CD14-positive monocyte (primary cell): ENCODE results near the gene SLA2. TPM values are rescaled to one million over a fixed set of nuclear protein-coding genes. Genes with fewer than 3 reads are reported as not detected.

Experiments
- DNase-seq, 3 donors: peaks; one replicate each; pipeline ENCODE4 v3.0.0-alpha.2; 2011 to 2022
- H2AFZ ChIP-seq: 2 replicates; pipeline ENCODE4 v1.6.0; 2012; ENCODE audit warnings: mild to moderate bottlenecking, low read depth, low read length, inconsistent platforms; ENCODE audit not compliant: insufficient read depth, poor library complexity, severe bottlenecking
- H3K27ac ChIP-seq, 2 donors: 1 replicate in 1 of 2; 2 replicates in 1 of 2; pipeline ENCODE4 v1.5.1; 2012 to 2013; ENCODE audit warnings: low read length in 2 of 2, control low read depth in 1 of 2, inconsistent platforms in 1 of 2, low read depth in 1 of 2, mild to moderate bottlenecking in 1 of 2
- H3K27me3 ChIP-seq, 2 donors: one replicate each; pipeline versions ENCODE4 v1.6.0 to v1.6.1; 2011 to 2013; ENCODE audit warnings: low read length in 2 of 2; ENCODE audit not compliant: control insufficient read depth in 2 of 2, insufficient read depth in 2 of 2
- H3K36me3 ChIP-seq, 2 donors: replicated peaks in 1 of 2; 1 replicate in 1 of 2; 2 replicates in 1 of 2; pipeline versions ENCODE4 v1.5.1 to v1.6.1; 2012 to 2013; ENCODE audit warnings: low read length in 2 of 2, control low read depth in 1 of 2, inconsistent platforms in 1 of 2, mild to moderate bottlenecking in 1 of 2; ENCODE audit not compliant: insufficient read depth in 2 of 2, control insufficient read depth in 1 of 2
- H3K4me1 ChIP-seq, 2 donors: 1 replicate in 1 of 2; 2 replicates in 1 of 2; pipeline versions ENCODE4 v1.5.1 to v1.6.1; 2012 to 2013; ENCODE audit warnings: low read length in 2 of 2, control low read depth in 1 of 2, inconsistent platforms in 1 of 2, mild to moderate bottlenecking in 1 of 2, moderate library complexity in 1 of 2; ENCODE audit not compliant: insufficient read depth in 2 of 2, control insufficient read depth in 1 of 2
- H3K4me2 ChIP-seq: replicated peaks from 2 replicates; pipeline ENCODE3; 2012; ENCODE audit warnings: low read length, moderate library complexity, mild to moderate bottlenecking; ENCODE audit not compliant: poor library complexity, severe bottlenecking; ENCODE audit errors: extremely low read depth
- H3K4me3 ChIP-seq, 3 experiments: fragments of 200-600 bp in 1 of 3; sonication (generic) in 1 of 3; replicated peaks in 1 of 3; 1 replicate in 2 of 3; 2 replicates in 1 of 3; pipeline ENCODE4 v1.5.1; 2011 to 2013; ENCODE audit warnings: low read length in 3 of 3, mild to moderate bottlenecking in 3 of 3, control low read depth in 2 of 3, low read depth in 2 of 3, inconsistent platforms in 1 of 3, moderate library complexity in 1 of 3
- H3K79me2 ChIP-seq: 2 replicates; pipeline ENCODE4 v1.6.0; 2012; ENCODE audit warnings: mild to moderate bottlenecking, control low read depth, inconsistent platforms, low read length, moderate library complexity; ENCODE audit not compliant: insufficient read depth
- H3K9ac ChIP-seq: 2 replicates; pipeline ENCODE4 v1.6.0; 2017; ENCODE audit warnings: low read length, mild to moderate bottlenecking; ENCODE audit not compliant: insufficient read depth, poor library complexity, severe bottlenecking
- H3K9me3 ChIP-seq, 2 donors: replicated peaks in 1 of 2; 1 replicate in 1 of 2; 2 replicates in 1 of 2; pipeline versions ENCODE4 v1.5.1 to v1.6.1; 2012 to 2013; ENCODE audit warnings: low read length in 2 of 2, control low read depth in 1 of 2; ENCODE audit not compliant: control insufficient read depth in 1 of 2, insufficient read depth in 1 of 2
- H4K20me1 ChIP-seq: 2 replicates; pipeline ENCODE4 v1.6.0; 2012; ENCODE audit warnings: mild to moderate bottlenecking, low read length, control low read depth, moderate library complexity; ENCODE audit not compliant: insufficient read depth
- H3K27ac Mint-ChIP-seq, 7 donors: one replicate each; pipeline ENCODE4 v1.8.0; 2020; ENCODE audit warnings: mild to moderate bottlenecking in 7 of 7, mixed read lengths in 7 of 7, moderate library complexity in 6 of 7, inconsistent platforms in 2 of 7
- H3K27me3 Mint-ChIP-seq, 3 donors: one replicate each; pipeline ENCODE4 v1.8.0; 2021 to 2022; ENCODE audit warnings: low read depth in 3 of 3, mild to moderate bottlenecking in 3 of 3, mixed read lengths in 3 of 3, moderate library complexity in 3 of 3, inconsistent platforms in 1 of 3
- H3K36me3 Mint-ChIP-seq, 2 donors: one replicate each; pipeline ENCODE4 v1.8.0; 2020; ENCODE audit warnings: mixed read lengths in 2 of 2, inconsistent platforms in 1 of 2, mild to moderate bottlenecking in 1 of 2
- H3K4me1 Mint-ChIP-seq: one replicate; pipeline ENCODE4 v1.8.0; 2020; ENCODE audit warnings: mild to moderate bottlenecking, mixed read lengths
- H3K4me3 Mint-ChIP-seq, 2 donors: one replicate each; pipeline ENCODE4 v1.8.0; 2020; ENCODE audit warnings: mild to moderate bottlenecking in 2 of 2, mixed read lengths in 2 of 2, moderate library complexity in 1 of 2
- H3K9me3 Mint-ChIP-seq, 7 donors: one replicate each; pipeline ENCODE4 v1.8.0; 2020 to 2022; ENCODE audit warnings: mixed read lengths in 7 of 7, mild to moderate bottlenecking in 6 of 7, moderate library complexity in 6 of 7, inconsistent platforms in 2 of 7
- WGBS: methylation state at CpG from one replicate; pipeline ENCODE4 v1.1.5; 2013; ENCODE audit warnings: missing lambda C conversion rate; ENCODE audit not compliant: insufficient coverage; 5-methylcytosine and 5-hydroxymethylcytosine counted together
- intact Hi-C, 2 donors: fragments of 100-400 bp; cut with micrococcal nuclease; formaldehyde crosslinking; loops; one replicate each; pipeline versions ENCODE4 v1.15.0 to v1.15.1; 2023
- polyA plus RNA-seq, 3 donors: library from polyadenylated mRNA; depleted of rRNA in 1 of 3; unstranded in 2 of 3; stranded (reverse) in 1 of 3; fragments of 300-500 nt in 2 of 3; fragments of >200 nt in 1 of 3; fragmentation: Illumina TruSeq in 2 of 3; gene quantifications; 1 replicate in 2 of 3; 2 replicates in 1 of 3; pipeline ENCODE4 v1.2.3, GENCODE V29; 2012 to 2021
- TF ChIP-seq, protein P1 (sequence below): fragments of 200-600 bp; IDR thresholded peaks from one replicate; pipeline ENCODE4 v1.8.0; 2022; ENCODE audit warnings: antibody characterized with exemption, mild to moderate bottlenecking

The SLA2 gene
- polyA plus RNA-seq, 3 donors: 0.16 to 0.19 (median 0.17) TPM

DNA sequence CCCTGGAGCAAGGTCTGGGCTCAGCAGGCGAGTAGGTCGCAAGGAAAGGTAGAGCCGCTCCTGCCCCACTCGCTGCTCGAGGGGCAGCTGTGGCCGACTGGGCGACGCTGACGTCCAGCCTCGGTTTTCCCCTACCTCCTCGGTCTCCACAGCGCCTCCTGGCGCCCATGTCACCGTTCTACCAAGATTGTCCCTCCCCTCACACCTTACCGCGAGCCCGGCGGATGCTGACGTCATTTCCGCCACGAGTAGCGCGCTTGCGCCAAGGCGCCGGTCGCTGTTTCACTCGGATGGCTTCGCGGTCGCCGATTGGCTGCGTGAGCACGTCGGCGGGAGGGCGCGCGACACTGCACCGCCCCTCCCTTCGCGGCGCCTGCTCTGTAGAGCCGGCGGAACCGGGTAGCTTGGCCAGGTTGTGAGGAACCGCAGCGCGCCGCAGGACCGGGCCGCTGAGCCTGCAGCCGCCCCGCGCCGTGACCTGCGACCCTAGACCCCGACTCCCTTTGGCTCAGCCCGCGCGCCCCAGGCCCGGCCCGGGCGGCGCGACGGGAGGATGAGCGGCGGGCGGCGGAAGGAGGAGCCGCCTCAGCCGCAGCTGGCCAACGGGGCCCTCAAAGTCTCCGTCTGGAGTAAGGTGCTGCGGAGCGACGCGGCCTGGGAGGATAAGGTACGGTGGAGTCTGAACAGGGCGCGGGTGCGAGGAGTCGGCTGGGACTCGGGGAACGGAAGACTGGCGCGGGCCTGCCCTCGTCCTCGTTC lies 40.4 kb downstream of the SLA2 start, which contains the start of gene RAB5IF:
TSS of gene RAB5IF (plus strand) at position 381 of the 759 bp plus-strand sequence. CDS start at position 554, 173 bp downstream.
- peak within 1 kb of the TSS; percentile 74 for H2AFZ ChIP-seq
- peaks cover 35% of the 10 kb centered on the region for H3K4me1 Mint-ChIP-seq

DNA sequence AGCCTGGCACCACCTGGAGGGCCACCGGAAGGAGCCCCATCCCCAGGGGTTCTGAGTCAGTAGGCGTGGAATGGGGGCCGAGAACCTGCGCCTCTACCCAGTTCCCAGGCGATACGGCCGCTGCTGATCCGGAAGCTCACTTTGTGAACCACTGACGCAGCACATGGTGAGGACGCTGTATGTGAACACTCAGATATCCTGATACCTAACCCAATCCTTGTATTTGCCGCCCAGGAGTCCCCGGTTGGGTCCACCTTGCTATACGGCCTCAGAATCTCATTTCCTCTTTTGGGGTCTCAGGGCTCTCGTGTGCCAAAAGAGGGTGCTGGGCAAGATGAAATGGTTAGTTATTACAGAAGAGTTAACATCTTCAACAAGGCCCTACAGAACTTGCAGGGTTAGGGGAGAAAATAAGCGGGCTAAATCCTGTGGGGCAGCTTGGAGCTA lies 41.0 kb downstream of the SLA2 start:
- WGBS: 17% methylated on average over 11 of the region's 15 CpGs
- H3K4me1 Mint-ChIP-seq: peaks cover 40% of the 10 kb centered on the region
- peak overlapping the region; percentile 74 for H2AFZ ChIP-seq
- peaks cover 23 to 27% of the 10 kb centered on the region in 2 donors for H3K36me3 ChIP-seq
- H3K9ac ChIP-seq: peak overlapping the region; percentile 93
- H4K20me1 ChIP-seq: peaks cover 43% of the 10 kb centered on the region
- peaks cover 44% of the 10 kb centered on the region for H3K79me2 ChIP-seq
- H3K27ac Mint-ChIP-seq: peak overlapping the region; percentile 96 to 99 (median 98)
- H3K27me3 Mint-ChIP-seq: peaks cover 0 to 4% (median 3%) of the 10 kb centered on the region in 3 donors
- H3K9me3 Mint-ChIP-seq: peaks cover 0 to 1% (median 0%) of the 10 kb centered on the region in 7 donors
- peak overlapping the region; percentile 96 to 97 for H3K27ac ChIP-seq
- TF ChIP-seq, protein P1, sequence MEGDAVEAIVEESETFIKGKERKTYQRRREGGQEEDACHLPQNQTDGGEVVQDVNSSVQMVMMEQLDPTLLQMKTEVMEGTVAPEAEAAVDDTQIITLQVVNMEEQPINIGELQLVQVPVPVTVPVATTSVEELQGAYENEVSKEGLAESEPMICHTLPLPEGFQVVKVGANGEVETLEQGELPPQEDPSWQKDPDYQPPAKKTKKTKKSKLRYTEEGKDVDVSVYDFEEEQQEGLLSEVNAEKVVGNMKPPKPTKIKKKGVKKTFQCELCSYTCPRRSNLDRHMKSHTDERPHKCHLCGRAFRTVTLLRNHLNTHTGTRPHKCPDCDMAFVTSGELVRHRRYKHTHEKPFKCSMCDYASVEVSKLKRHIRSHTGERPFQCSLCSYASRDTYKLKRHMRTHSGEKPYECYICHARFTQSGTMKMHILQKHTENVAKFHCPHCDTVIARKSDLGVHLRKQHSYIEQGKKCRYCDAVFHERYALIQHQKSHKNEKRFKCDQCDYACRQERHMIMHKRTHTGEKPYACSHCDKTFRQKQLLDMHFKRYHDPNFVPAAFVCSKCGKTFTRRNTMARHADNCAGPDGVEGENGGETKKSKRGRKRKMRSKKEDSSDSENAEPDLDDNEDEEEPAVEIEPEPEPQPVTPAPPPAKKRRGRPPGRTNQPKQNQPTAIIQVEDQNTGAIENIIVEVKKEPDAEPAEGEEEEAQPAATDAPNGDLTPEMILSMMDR: no peak
- H3K4me3 Mint-ChIP-seq: peak overlapping the region; percentile 91 to 98
- peaks cover 26 to 28% of the 10 kb centered on the region in 2 donors for H3K36me3 Mint-ChIP-seq
- DNase-seq: peak in 2 of 3 donors; percentile 52 to 78
- H3K4me1 ChIP-seq: peaks cover 46 to 52% of the 10 kb centered on the region in 2 donors
- peak overlapping the region; percentile 96 for H3K4me2 ChIP-seq
- peak overlapping the region; percentile 26 to 100 (median 40) for H3K4me3 ChIP-seq
- H3K27me3 ChIP-seq: no peaks in the 10 kb centered on the region
- no peaks in the 10 kb centered on the region for H3K9me3 ChIP-seq
- intact Hi-C loops: loop anchor here (1.0 to 5.0 kb wide), 6 partner anchors 17 to 144 kb away; partner anchors contain the start of gene TGIF2 (in 1 of the 2)

More for the DNA sequence above, 40.4 kb downstream of the SLA2 start, which contains the start of gene RAB5IF:
- Histone ChIP-seq H3K36me3 (peaks cover 29 to 33% of the 10 kb centered on the region in 2 donors), H3K4me1 (peaks cover 40 to 46% of the 10 kb centered on the region in 2 donors), H3K27ac (peak within 1 kb of the TSS; percentile 96 to 97), H3K9me3 (no peaks in the 10 kb centered on the region), H3K79me2 (peaks cover 50% of the 10 kb centered on the region), H3K27me3 (no peaks in the 10 kb centered on the region), H3K4me3 (peak within 1 kb of the TSS; percentile 81 to 100 (median 84)), H3K9ac (peak within 1 kb of the TSS; percentile 93), H4K20me1 (peaks cover 49% of the 10 kb centered on the region), H3K4me2 (peak within 1 kb of the TSS; percentile 96)
- H3K27me3 Mint-ChIP-seq: peaks cover 0 to 4% (median 3%) of the 10 kb centered on the region in 3 donors
- intact Hi-C loops: loop anchor here (1.0 to 5.0 kb wide), 6 partner anchors 17 to 145 kb away; partner anchors contain the start of gene TGIF2 (in 1 of the 2)
- peak within 1 kb of the TSS; percentile 96 to 99 (median 98) for H3K27ac Mint-ChIP-seq
- H3K9me3 Mint-ChIP-seq: peaks cover 0 to 1% (median 0%) of the 10 kb centered on the region in 7 donors
- WGBS: under 1% methylated on average over 84 of the region's 90 CpGs
- H3K36me3 Mint-ChIP-seq: peaks cover 31 to 34% of the 10 kb centered on the region in 2 donors
- peak; percentile 98 to 100 (median 99) for DNase-seq
- TF ChIP-seq, protein P1: peak; percentile 86
- H3K4me3 Mint-ChIP-seq: peak within 1 kb of the TSS; percentile 98 to 99
